Adrenal gland (tissue), 12 donors: ENCODE measurements around the gene PARVA. TPM values are rescaled to one million over a fixed set of nuclear protein-coding genes. Genes with fewer than 3 reads are reported as not detected.

Experiments
- DNase-seq, 7 donors: peaks; one replicate each; pipeline ENCODE4 v3.0.0-alpha.2; 2019 to 2020
- H3K27ac ChIP-seq, 5 donors: fragments of 200-600 bp; sonication (generic) in 4 of 5; 1 replicate in 3 of 5; 2 replicates in 2 of 5; pipeline versions ENCODE4 v1.5.1 to v1.8.0; 2016 to 2020; ENCODE audit warnings: mild to moderate bottlenecking in 1 of 5
- H3K27me3 ChIP-seq: fragments of 200-600 bp; 2 replicates; pipeline ENCODE4 v1.8.0; 2021
- H3K36me3 ChIP-seq, 2 donors: fragments of 200-600 bp; replicated peaks in 1 of 2; 1 replicate in 1 of 2; 2 replicates in 1 of 2; pipeline versions ENCODE4 v1.5.1 to v1.8.0; 2018 to 2022
- H3K4me1 ChIP-seq, 2 donors: fragments of 200-600 bp; replicated peaks in 1 of 2; 1 replicate in 1 of 2; 2 replicates in 1 of 2; pipeline versions ENCODE4 v1.5.1 to v1.8.0; 2018 to 2021
- H3K4me3 ChIP-seq, 4 donors: fragments of 200-600 bp; sonication (generic) in 3 of 4; one replicate each; pipeline ENCODE4 v1.5.1; 2016 to 2018
- H3K9me3 ChIP-seq, 3 donors: fragments of 200-600 bp; sonication (generic) in 1 of 3; replicated peaks in 1 of 3; 1 replicate in 2 of 3; 2 replicates in 1 of 3; pipeline versions ENCODE4 v1.5.1 to v1.8.0; 2016 to 2021
- CTCF ChIP-seq, 6 experiments: fragments of 450-650 bp in 4 of 6; fragments of 200-600 bp in 2 of 6; sonication (generic) in 1 of 6; IDR thresholded peaks; 1 replicate in 5 of 6; 2 replicates in 1 of 6; pipeline versions ENCODE4 v1.5.1 to v1.8.0; 2016 to 2021; ENCODE audit warnings: antibody characterized with exemption in 6 of 6, mild to moderate bottlenecking in 2 of 6, moderate library complexity in 1 of 6
- POLR2A ChIP-seq, 2 donors: fragments of 450-650 bp; IDR thresholded peaks; one replicate each; pipeline ENCODE4 v1.6.1; 2017; ENCODE audit warnings: antibody characterized with exemption in 2 of 2, mild to moderate bottlenecking in 2 of 2, moderate library complexity in 1 of 2
- WGBS, 4 donors: extraction: QIAGEN DNeasy Blood & Tissue Kit in 2 of 4; methylation state at CpG; one replicate each; pipeline versions ENCODE4 v1.1.5 to v1.1.7; 2013 to 2017; 5-methylcytosine and 5-hydroxymethylcytosine counted together
- intact Hi-C, 2 donors: fragments of 100-400 bp; cut with DNase I; formaldehyde crosslinking; loops; one replicate each; pipeline versions ENCODE4 v1.14.1 to v1.15.0; 2022 to 2023
- polyA plus RNA-seq, 3 donors: library from polyadenylated mRNA; stranded (reverse); fragments of 200-250 nt in 2 of 3; fragments of 350-450 nt in 1 of 3; fragmentation: Illumina TruSeq in 1 of 3; extraction: RNeasy Lipid Tissue Mini Kit (QIAGEN cat#74804) in 1 of 3; gene quantifications; one replicate each; pipeline ENCODE4 v1.2.3, GENCODE V29; 2013 to 2014
- total RNA-seq, 9 donors: library from RNA; depleted of rRNA in 4 of 9; stranded (reverse); fragments of >200 nt in 4 of 9; fragments of 120-200 nt in 1 of 9; fragmentation: NEBNext Ultra II Directional in 1 of 9; extraction: Animal tissue kit (Norgen Biotek cat#: 25700) in 1 of 9; gene quantifications; one replicate each; pipeline versions ENCODE4 v1.1.0 to v1.2.4, GENCODE V29; 2013 to 2023
- donor health status: healthy with polysubstance abuse.
- donor health status: Bipolar disorder and iron deficiency.
- donor health status: DM: yes; HTN: yes; CAD: no.
- donor health status: DM: no; HTN: no; CAD: no.
- donor health status: DM: no; HTN: no; CAD: no.
- donor health status: DM: yes; HTN: yes; CAD: no.

The PARVA gene
- total and polyA plus RNA-seq, 12 donors, result 13.0 to 58.9 (median 31.4) TPM

- TF ChIP-seq POLR2A (IDR thresholded peaks at IDR 0.05), result no peak
- no peak for TF ChIP-seq CTCF (IDR thresholded peaks at IDR 0.05)
- WGBS, 4 donors, result 6 to 23% (median 17%) methylated on average over 6 of the region's 6 CpGs
- Histone ChIP-seq H3K4me1 (peaks cover 14% of the 10 kb centered on the region in 2 donors), H3K36me3 (no peaks in the 10 kb centered on the region), H3K27ac (peak overlapping the region in 1 of 5 donors; percentile 30), H3K9me3 (no peaks in the 10 kb centered on the region), H3K4me3 (no peak overlapping the region), H3K27me3 (no peaks in the 10 kb centered on the region)
- intact Hi-C loops, result no loop called here
- DNase-seq, result peak; percentile 49 to 92 (median 86)
Measured at GRCh38 chr11:12556788-12557384, 179.5 kb downstream of the PARVA start.

- Histone ChIP-seq H3K27me3 (no peaks in the 10 kb centered on the region), H3K4me3 (no peak overlapping the region), H3K4me1 (peaks cover 14% of the 10 kb centered on the region in 2 donors), H3K27ac (no peak overlapping the region), H3K9me3 (no peaks in the 10 kb centered on the region), H3K36me3 (no peaks in the 10 kb centered on the region)
- 69 to 80% (median 76%) methylated on average over 3 of the region's 3 CpGs for WGBS, 4 donors
- intact Hi-C loops, result no loop called here
- TF ChIP-seq CTCF (IDR thresholded peaks at IDR 0.05) (no peak), POLR2A (IDR thresholded peaks at IDR 0.05) (no peak)
- no peak for DNase-seq
Measured at GRCh38 chr11:12559011-12559410, 181.6 kb downstream of the PARVA start.

- TF ChIP-seq CTCF (IDR thresholded peaks at IDR 0.05), result no peak
- TF ChIP-seq POLR2A (IDR thresholded peaks at IDR 0.05), result no peak
- peaks cover 14% of the 10 kb centered on the region in 2 donors for H3K4me1 ChIP-seq
- H3K4me3 ChIP-seq, result no peak overlapping the region
- no peaks in the 10 kb centered on the region for H3K27me3 ChIP-seq
- no peak for DNase-seq
- no peak overlapping the region for H3K27ac ChIP-seq
- WGBS, 4 donors, result 79 to 90% (median 88%) methylated on average over 3 of the region's 3 CpGs
- H3K9me3 ChIP-seq, result no peaks in the 10 kb centered on the region
- no peaks in the 10 kb centered on the region for H3K36me3 ChIP-seq
- intact Hi-C loops, result no loop called here
Measured at GRCh38 chr11:12560362-12560761, 183.0 kb downstream of the PARVA start.

- no peaks in the 10 kb centered on the region for H3K27me3 ChIP-seq
- H3K36me3 ChIP-seq, result no peaks in the 10 kb centered on the region
- no peak for TF ChIP-seq POLR2A (IDR thresholded peaks at IDR 0.05)
- TF ChIP-seq CTCF (IDR thresholded peaks at IDR 0.05), result no peak
- no peak overlapping the region for H3K4me3 ChIP-seq
- 40 to 52% (median 51%) methylated on average over 2 of the region's 2 CpGs for whole genome bisulfite sequencing, 4 donors
- intact Hi-C loops, result no loop called here
- H3K9me3 ChIP-seq, result no peaks in the 10 kb centered on the region
- H3K4me1 ChIP-seq, result peaks cover 14% of the 10 kb centered on the region in 2 donors
- H3K27ac ChIP-seq, result no peak overlapping the region
- no peak for DNase-seq
Measured at GRCh38 chr11:12560861-12561260, 183.5 kb downstream of the PARVA start.
